Measurements from ENCODE around the gene TMEM17.

Gene TMEM17

DNA sequence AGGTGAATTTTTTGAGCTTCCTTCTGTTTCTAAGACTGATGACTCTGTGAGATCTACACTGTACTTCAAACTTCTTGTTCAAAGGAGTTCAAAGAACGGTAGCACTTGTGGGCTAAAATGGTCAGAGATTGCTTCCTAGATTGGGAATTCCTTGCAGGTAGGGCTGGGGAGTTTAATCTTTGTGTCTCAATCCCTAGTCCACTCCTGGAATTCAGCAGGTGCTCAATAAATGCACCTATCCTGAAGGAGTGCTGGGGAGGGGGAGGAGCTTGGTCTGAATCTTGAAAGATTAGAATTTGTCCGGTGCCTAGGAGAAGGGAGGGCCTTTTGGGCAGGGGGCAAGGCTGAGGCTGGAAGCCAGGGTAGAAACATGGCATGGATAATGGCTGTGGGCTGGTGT is 34.6 kb downstream of the TMEM17 start:
- Histone ChIP-seq H3K79me2 (ENCODE audit: control insufficient read depth, low read length) (no peaks in the 10 kb centered on the region), H3K4me1 (ENCODE audit: control insufficient read depth, low read length) (no peaks in the 10 kb centered on the region), H3K9me2 (replicated peaks; ENCODE audit: control insufficient read depth, low read length) (no peaks in the 10 kb centered on the region; the same call in 1 of the 2 replicates), H3K27ac (ENCODE audit: low read depth, low read length) (no peak overlapping the region), H4K20me1 (ENCODE audit: control insufficient read depth, insufficient read depth, low read depth, low read length) (no peaks in the 10 kb centered on the region), H3F3A (ENCODE audit: control insufficient read depth, insufficient read depth) (no peaks in the 10 kb centered on the region), H3K36me3 (ENCODE audit: control insufficient read depth, low read length) (no peaks in the 10 kb centered on the region), H3K4me2 (ENCODE audit: low read length) (no peak overlapping the region), H3K4me3 (ENCODE audit: low read length) (no peak overlapping the region), H3K27me3 (ENCODE audit: control insufficient read depth, low read length) (peaks cover 29% of the 10 kb centered on the region), H3K9me3 (ENCODE audit: control insufficient read depth, insufficient read depth, low read length) (no peaks in the 10 kb centered on the region)
- no peak for TF ChIP-seq EZH2phosphoT487 (IDR thresholded peaks at IDR 0.05; ENCODE audit: borderline replicate concordance, low read length)
- TF ChIP-seq, protein P1, sequence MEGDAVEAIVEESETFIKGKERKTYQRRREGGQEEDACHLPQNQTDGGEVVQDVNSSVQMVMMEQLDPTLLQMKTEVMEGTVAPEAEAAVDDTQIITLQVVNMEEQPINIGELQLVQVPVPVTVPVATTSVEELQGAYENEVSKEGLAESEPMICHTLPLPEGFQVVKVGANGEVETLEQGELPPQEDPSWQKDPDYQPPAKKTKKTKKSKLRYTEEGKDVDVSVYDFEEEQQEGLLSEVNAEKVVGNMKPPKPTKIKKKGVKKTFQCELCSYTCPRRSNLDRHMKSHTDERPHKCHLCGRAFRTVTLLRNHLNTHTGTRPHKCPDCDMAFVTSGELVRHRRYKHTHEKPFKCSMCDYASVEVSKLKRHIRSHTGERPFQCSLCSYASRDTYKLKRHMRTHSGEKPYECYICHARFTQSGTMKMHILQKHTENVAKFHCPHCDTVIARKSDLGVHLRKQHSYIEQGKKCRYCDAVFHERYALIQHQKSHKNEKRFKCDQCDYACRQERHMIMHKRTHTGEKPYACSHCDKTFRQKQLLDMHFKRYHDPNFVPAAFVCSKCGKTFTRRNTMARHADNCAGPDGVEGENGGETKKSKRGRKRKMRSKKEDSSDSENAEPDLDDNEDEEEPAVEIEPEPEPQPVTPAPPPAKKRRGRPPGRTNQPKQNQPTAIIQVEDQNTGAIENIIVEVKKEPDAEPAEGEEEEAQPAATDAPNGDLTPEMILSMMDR (IDR thresholded peaks at IDR 0.05; ENCODE audit: low read depth, low read length, poor library complexity, severe bottlenecking), result no peak

DNA sequence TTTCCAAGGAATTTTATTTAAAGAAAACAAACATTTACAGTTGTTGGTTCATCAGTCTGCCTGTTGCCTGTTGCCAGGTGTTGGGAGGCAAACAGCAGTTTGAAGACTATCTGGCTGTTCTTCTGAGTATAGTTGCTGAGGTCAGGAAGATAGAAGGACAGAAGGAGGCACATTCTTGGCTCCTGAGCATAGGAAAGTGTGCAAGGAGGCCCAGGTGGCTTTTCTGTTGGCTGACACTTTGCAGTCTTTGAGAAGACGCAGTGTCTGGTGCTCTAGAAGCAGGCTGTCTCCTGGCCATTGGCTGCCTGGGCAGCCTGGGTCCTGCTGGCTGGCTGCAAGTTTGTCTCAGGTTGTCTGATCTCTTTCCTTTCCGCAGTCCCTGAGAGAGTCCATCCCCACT is 36.4 kb downstream of the TMEM17 start:
- no peaks in the 10 kb centered on the region for H3K4me1 ChIP-seq (ENCODE audit: control insufficient read depth, low read length)
- H3K9me2 ChIP-seq (replicated peaks; ENCODE audit: control insufficient read depth, low read length), result no peaks in the 10 kb centered on the region; the same call in 1 of the 2 replicates
- H3F3A ChIP-seq (ENCODE audit: control insufficient read depth, insufficient read depth), result no peaks in the 10 kb centered on the region
- no peak overlapping the region for H3K4me3 ChIP-seq (ENCODE audit: low read length)
- no peaks in the 10 kb centered on the region for H3K36me3 ChIP-seq (ENCODE audit: control insufficient read depth, low read length)
- H3K79me2 ChIP-seq (ENCODE audit: control insufficient read depth, low read length), result no peaks in the 10 kb centered on the region
- TF ChIP-seq, protein P1 (IDR thresholded peaks at IDR 0.05; ENCODE audit: low read depth, low read length, poor library complexity, severe bottlenecking), result no peak
- H3K27me3 ChIP-seq (ENCODE audit: control insufficient read depth, low read length), result peaks cover 13% of the 10 kb centered on the region
- no peaks in the 10 kb centered on the region for H3K9me3 ChIP-seq (ENCODE audit: control insufficient read depth, insufficient read depth, low read length)
- H3K4me2 ChIP-seq (ENCODE audit: low read length), result no peak overlapping the region
- H3K27ac ChIP-seq (ENCODE audit: low read depth, low read length), result no peak overlapping the region
- no peaks in the 10 kb centered on the region for H4K20me1 ChIP-seq (ENCODE audit: control insufficient read depth, insufficient read depth, low read depth, low read length)

DNA sequence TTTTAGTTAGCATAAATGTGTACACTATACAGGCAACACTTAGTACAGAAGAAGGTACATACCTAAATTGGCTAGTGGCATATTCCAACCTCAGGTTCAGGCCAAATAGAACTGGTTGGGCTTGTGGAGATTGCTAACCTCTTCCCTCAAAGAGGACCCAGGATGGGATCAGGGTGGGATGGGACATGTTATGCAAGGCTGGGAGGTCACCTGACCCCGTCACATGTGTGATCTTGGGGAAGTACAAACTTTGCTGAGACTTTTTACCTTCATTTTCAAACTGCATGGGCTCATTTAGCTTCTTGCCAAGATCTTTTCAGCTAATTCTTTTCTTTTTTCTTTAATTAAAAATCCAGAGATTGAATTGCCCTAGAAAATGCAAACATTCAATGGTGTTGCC is 36.9 kb downstream of the TMEM17 start:
- H3F3A ChIP-seq (ENCODE audit: control insufficient read depth, insufficient read depth), result no peaks in the 10 kb centered on the region

More for the DNA sequence above, 36.9 kb downstream of the TMEM17 start:
- Histone ChIP-seq H3K4me1 (ENCODE audit: control insufficient read depth, low read length) (no peaks in the 10 kb centered on the region), H3K27me3 (ENCODE audit: control insufficient read depth, low read length) (peaks cover 9% of the 10 kb centered on the region), H3K9me2 (replicated peaks; ENCODE audit: control insufficient read depth, low read length) (no peaks in the 10 kb centered on the region; the same call in 1 of the 2 replicates), H3K4me3 (ENCODE audit: low read length) (no peak overlapping the region), H3K27ac (ENCODE audit: low read depth, low read length) (no peak overlapping the region), H3K4me2 (ENCODE audit: low read length) (no peak overlapping the region), H3K9me3 (ENCODE audit: control insufficient read depth, insufficient read depth, low read length) (no peaks in the 10 kb centered on the region), H3K36me3 (ENCODE audit: control insufficient read depth, low read length) (no peaks in the 10 kb centered on the region), H3K79me2 (ENCODE audit: control insufficient read depth, low read length) (no peaks in the 10 kb centered on the region), H4K20me1 (ENCODE audit: control insufficient read depth, insufficient read depth, low read depth, low read length) (no peaks in the 10 kb centered on the region)
- TF ChIP-seq, protein P1 (IDR thresholded peaks at IDR 0.05; ENCODE audit: low read depth, low read length, poor library complexity, severe bottlenecking), result no peak
- TF ChIP-seq EZH2phosphoT487 (IDR thresholded peaks at IDR 0.05; ENCODE audit: borderline replicate concordance, low read length), result no peak
